HG03039 (cell line): ENCODE data around the gene C19orf81.

Experiments
- ATAC-seq: cut with Tn5 transposase; IDR thresholded peaks from one replicate; pipeline ENCODE4 v1.9.1; 2021; ENCODE audit warnings: mild to moderate bottlenecking, moderate library complexity; ENCODE audit not compliant: unreplicated experiment

Gene C19orf81

DNA sequence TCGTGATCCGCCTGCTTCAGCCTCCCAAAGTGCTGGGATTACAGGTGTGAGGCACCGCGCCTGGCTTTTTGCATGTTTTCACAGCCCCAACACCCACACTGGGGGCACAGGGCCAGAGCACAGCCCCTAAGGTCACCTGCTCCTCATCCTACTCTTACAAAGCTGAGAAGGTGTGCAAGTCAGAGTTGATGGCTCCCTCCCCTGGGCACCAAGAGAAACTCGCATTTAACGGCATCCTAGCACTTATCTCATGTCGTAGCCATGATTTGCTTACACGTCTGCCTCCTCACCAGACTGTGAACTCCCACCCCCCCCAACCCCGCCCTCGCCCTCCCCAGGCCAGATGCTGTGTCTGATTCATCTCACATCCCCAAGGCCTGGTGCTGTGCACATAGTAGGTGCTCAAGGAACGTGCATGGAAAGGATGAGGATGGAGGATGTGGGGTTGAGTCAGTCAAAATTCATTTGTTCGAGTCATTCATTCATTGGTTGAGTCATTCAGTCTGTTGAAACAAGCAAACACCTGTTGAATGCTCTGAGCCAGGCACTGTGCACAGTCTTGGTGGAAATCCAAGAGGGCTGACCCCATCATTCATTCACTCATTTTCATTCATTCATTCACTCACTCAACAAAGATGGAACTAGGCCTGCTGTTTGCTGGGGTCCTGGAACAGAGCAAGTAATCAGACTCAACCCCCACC is 59.1 kb downstream of the C19orf81 start:
- ATAC-seq, result no peak
